ENCODE results near the gene TUBG2.
"Not testable (repeated sequence)": the region's sequence is repeated elsewhere in the genome, so short reads cannot be mapped to it uniquely, and the experiment has no call there.

GRCh38 chr17:42666126-42666525, 7.0 kb downstream of the TUBG2 start:
- TF ChIP-seq, protein P1, sequence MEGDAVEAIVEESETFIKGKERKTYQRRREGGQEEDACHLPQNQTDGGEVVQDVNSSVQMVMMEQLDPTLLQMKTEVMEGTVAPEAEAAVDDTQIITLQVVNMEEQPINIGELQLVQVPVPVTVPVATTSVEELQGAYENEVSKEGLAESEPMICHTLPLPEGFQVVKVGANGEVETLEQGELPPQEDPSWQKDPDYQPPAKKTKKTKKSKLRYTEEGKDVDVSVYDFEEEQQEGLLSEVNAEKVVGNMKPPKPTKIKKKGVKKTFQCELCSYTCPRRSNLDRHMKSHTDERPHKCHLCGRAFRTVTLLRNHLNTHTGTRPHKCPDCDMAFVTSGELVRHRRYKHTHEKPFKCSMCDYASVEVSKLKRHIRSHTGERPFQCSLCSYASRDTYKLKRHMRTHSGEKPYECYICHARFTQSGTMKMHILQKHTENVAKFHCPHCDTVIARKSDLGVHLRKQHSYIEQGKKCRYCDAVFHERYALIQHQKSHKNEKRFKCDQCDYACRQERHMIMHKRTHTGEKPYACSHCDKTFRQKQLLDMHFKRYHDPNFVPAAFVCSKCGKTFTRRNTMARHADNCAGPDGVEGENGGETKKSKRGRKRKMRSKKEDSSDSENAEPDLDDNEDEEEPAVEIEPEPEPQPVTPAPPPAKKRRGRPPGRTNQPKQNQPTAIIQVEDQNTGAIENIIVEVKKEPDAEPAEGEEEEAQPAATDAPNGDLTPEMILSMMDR (IDR thresholded peaks at IDR 0.05 in 8 of 11, conservative IDR thresholded peaks at IDR 0.05 in 3 of 11): not testable (repeated sequence)
- TF ChIP-seq POLR2A, POLR2AphosphoS5 (IDR thresholded peaks at IDR 0.05): not testable (repeated sequence)
